HEK293 (cell line): Measurements from ENCODE around the gene PRPH2.

ENCODE experiments used
- CTCF ChIP-seq: fragments of 450-650 bp; formaldehyde crosslinking; IDR thresholded peaks from 2 replicates; pipeline ENCODE4 v1.5.1; 2016; ENCODE audit warnings: missing biosample characterization, missing genetic modification characterization
- HIC1 ChIP-seq: fragments of 450-650 bp; formaldehyde crosslinking; IDR thresholded peaks from 2 replicates; pipeline ENCODE4 v1.5.1; 2016; ENCODE audit warnings: missing biosample characterization, missing genetic modification characterization
- HOXA7 ChIP-seq: sonication (generic); formaldehyde crosslinking; IDR thresholded peaks from 2 replicates; pipeline ENCODE4 v1.8.1; 2022; ENCODE audit warnings: missing genetic modification reagents, borderline replicate concordance
- MYNN ChIP-seq: fragments of 450-650 bp; formaldehyde crosslinking; IDR thresholded peaks from 2 replicates; pipeline ENCODE4 v1.5.1; 2016; ENCODE audit warnings: missing biosample characterization, missing genetic modification characterization, borderline replicate concordance
- PRDM4 ChIP-seq: fragments of 450-650 bp; formaldehyde crosslinking; IDR thresholded peaks from 2 replicates; pipeline ENCODE4 v1.5.1; 2017; ENCODE audit warnings: missing biosample characterization, missing genetic modification characterization
- REST ChIP-seq: fragments of 450-650 bp; formaldehyde crosslinking; IDR thresholded peaks from 2 replicates; pipeline ENCODE4 v1.5.1; 2016; ENCODE audit warnings: missing biosample characterization, missing genetic modification characterization
- SALL2 ChIP-seq: fragments of 450-650 bp; formaldehyde crosslinking; IDR thresholded peaks from 2 replicates; pipeline ENCODE4 v1.5.0; 2017; ENCODE audit warnings: missing biosample characterization, mild to moderate bottlenecking, missing genetic modification characterization, borderline replicate concordance
- TCF7L2 ChIP-seq: IDR thresholded peaks from 2 replicates; pipeline ENCODE4 v1.6.1; 2011; ENCODE audit warnings: low read depth, mild to moderate bottlenecking, inconsistent platforms, low read length, moderate library complexity, borderline replicate concordance
- ZBTB11 ChIP-seq: fragments of 450-650 bp; formaldehyde crosslinking; conservative IDR thresholded peaks from 2 replicates; pipeline ENCODE4 v1.5.1; 2016; ENCODE audit warnings: low read depth, missing biosample characterization, missing genetic modification characterization
- ZBTB7A ChIP-seq: fragments of 450-650 bp; formaldehyde crosslinking; IDR thresholded peaks from 2 replicates; pipeline ENCODE4 v1.5.1; 2016; ENCODE audit warnings: low read depth, missing biosample characterization, missing genetic modification characterization
- ZNF529 ChIP-seq: fragments of 450-650 bp; formaldehyde crosslinking; IDR thresholded peaks from 2 replicates; pipeline ENCODE4 v1.5.1; 2017; ENCODE audit warnings: missing genetic modification characterization, missing biosample characterization; ENCODE audit not compliant: insufficient replicate concordance
- ZNF530 ChIP-seq: fragments of 450-650 bp; formaldehyde crosslinking; IDR thresholded peaks from 2 replicates; pipeline ENCODE4 v1.5.1; 2016; ENCODE audit warnings: low read depth, missing biosample characterization, missing genetic modification characterization
- ZNF548 ChIP-seq: fragments of 450-650 bp; formaldehyde crosslinking; IDR thresholded peaks from 2 replicates; pipeline ENCODE4 v1.5.1; 2016; ENCODE audit warnings: missing biosample characterization, missing genetic modification characterization
- ZSCAN30 ChIP-seq: fragments of 450-650 bp; IDR thresholded peaks from 2 replicates; pipeline ENCODE4 v1.5.1; 2018; ENCODE audit warnings: missing biosample characterization, mild to moderate bottlenecking, missing genetic modification characterization, moderate library complexity

GRCh38 chr6:42769051-42769450, 46.7 kb upstream of the PRPH2 start:
- TF ChIP-seq ZBTB7A (no peak), ZSCAN30 (tag by site-specific recombination) (no peak), ZBTB11 (tag by site-specific recombination) (no peak), MYNN (tag by site-specific recombination) (no peak), HIC1 (tag by site-specific recombination) (no peak), ZNF529 (tag by site-specific recombination) (no peak), CTCF (tag by site-specific recombination) (no peak), REST (tag by site-specific recombination) (no peak), ZNF530 (tag by site-specific recombination) (no peak), ZNF548 (tag by site-specific recombination) (no peak), TCF7L2 (no peak), PRDM4 (no peak), SALL2 (no peak), HOXA7 (CRISPR knock-in tag) (no peak)
